Peyer's patch (tissue), 4 donors: ENCODE data around the gene CAPS2. TPM values are rescaled to one million over a fixed set of nuclear protein-coding genes. Genes with fewer than 3 reads are reported as not detected.

Source experiments
- DNase-seq, 3 donors: peaks; one replicate each; pipeline ENCODE4 v3.0.0-alpha.2; 2017 to 2019
- H3K27ac ChIP-seq, 4 donors: fragments of 200-600 bp; sonication (generic); one replicate each; pipeline ENCODE4 v1.5.1; 2016 to 2019
- H3K27me3 ChIP-seq, 2 donors: fragments of 200-600 bp; sonication (generic); one replicate each; pipeline ENCODE4 v1.5.1; 2019
- H3K36me3 ChIP-seq, 3 donors: fragments of 200-600 bp; sonication (generic); one replicate each; pipeline ENCODE4 v1.5.1; 2016 to 2019
- H3K4me1 ChIP-seq, 4 donors: fragments of 200-600 bp; sonication (generic); one replicate each; pipeline ENCODE4 v1.5.1; 2016 to 2019
- H3K4me3 ChIP-seq, 4 donors: fragments of 200-600 bp; sonication (generic); 1 replicate in 3 of 4; 2 replicates in 1 of 4; pipeline ENCODE4 v1.5.1; 2016 to 2019; ENCODE audit warnings: mild to moderate bottlenecking in 1 of 4
- H3K9me3 ChIP-seq, 4 donors: fragments of 200-600 bp; sonication (generic); one replicate each; pipeline ENCODE4 v1.5.1; 2016 to 2019; ENCODE audit warnings: mild to moderate bottlenecking in 1 of 4
- CTCF ChIP-seq, 6 experiments: fragments of 450-650 bp in 4 of 6; fragments of 200-600 bp in 2 of 6; sonication (generic) in 1 of 6; IDR thresholded peaks; one replicate each; pipeline ENCODE4 v1.5.1; 2017 to 2019; ENCODE audit warnings: antibody characterized with exemption in 6 of 6, mild to moderate bottlenecking in 3 of 6, moderate library complexity in 1 of 6
- POLR2A ChIP-seq, 2 donors: fragments of 450-650 bp; IDR thresholded peaks; one replicate each; pipeline ENCODE4 v1.5.1; 2017; ENCODE audit warnings: antibody characterized with exemption in 2 of 2, mild to moderate bottlenecking in 2 of 2, moderate library complexity in 2 of 2
- total RNA-seq, 4 donors: library from RNA; depleted of rRNA; stranded (reverse); fragments of >200 nt; gene quantifications; one replicate each; pipeline ENCODE4 v1.1.0, GENCODE V29; 2016

CAPS2 gene
- total RNA-seq, 4 donors from 2014 or later, result 10.2 to 22.3 (median 16.0) TPM

GRCh38 chr12:75239987-75240386, 90.1 kb downstream of the CAPS2 start:
- Histone ChIP-seq H3K4me1 (no peaks in the 10 kb centered on the region), H3K27ac (no peak overlapping the region), H3K27me3 (no peaks in the 10 kb centered on the region), H3K9me3 (no peaks in the 10 kb centered on the region), H3K4me3 (no peak overlapping the region), H3K36me3 (no peaks in the 10 kb centered on the region)
- TF ChIP-seq POLR2A (IDR thresholded peaks at IDR 0.05) (no peak), CTCF (IDR thresholded peaks at IDR 0.05) (no peak)
- DNase-seq, result no peak

GRCh38 chr12:75236206-75236605, 93.9 kb downstream of the CAPS2 start:
- Histone ChIP-seq H3K4me1 (no peaks in the 10 kb centered on the region), H3K36me3 (no peaks in the 10 kb centered on the region), H3K27ac (no peak overlapping the region), H3K27me3 (no peaks in the 10 kb centered on the region), H3K4me3 (no peak overlapping the region), H3K9me3 (no peaks in the 10 kb centered on the region)
- DNase-seq, result no peak
- TF ChIP-seq POLR2A (IDR thresholded peaks at IDR 0.05), result no peak
- TF ChIP-seq CTCF (IDR thresholded peaks at IDR 0.05), result no peak

GRCh38 chr12:75227132-75227531, 103.0 kb downstream of the CAPS2 start:
- Histone ChIP-seq H3K27ac (no peak overlapping the region), H3K27me3 (no peaks in the 10 kb centered on the region), H3K4me1 (no peaks in the 10 kb centered on the region), H3K9me3 (no peaks in the 10 kb centered on the region), H3K4me3 (no peak overlapping the region), H3K36me3 (no peaks in the 10 kb centered on the region)
- no peak for TF ChIP-seq CTCF (IDR thresholded peaks at IDR 0.05)
- TF ChIP-seq POLR2A (IDR thresholded peaks at IDR 0.05), result no peak
- DNase-seq, result no peak

Other genes starting within 250 kb of the CAPS2 start
- not detected for gene KCNC2, start 120.5 kb downstream of the CAPS2 start, total RNA-seq
- gene GLIPR1L1, start 4.3 kb upstream of the CAPS2 start, total RNA-seq, result not detected
- gene GLIPR1L2, start 60.8 kb upstream of the CAPS2 start, total RNA-seq, result 1 to 10 TPM in 1 of 4 donors, under 1 TPM in 1, not detected in 2; 0.40 to 3.3 TPM
- 10 to 100 TPM in 2 of 4 donors, 1 to 10 TPM in 2; 1.4 to 47.0 (median 7.2) TPM for gene GLIPR1, start 150.4 kb upstream of the CAPS2 start, total RNA-seq
- 10 to 100 TPM; 11.5 to 37.1 (median 24.7) TPM for gene KRR1, start 181.3 kb upstream of the CAPS2 start, total RNA-seq